Keratinocyte (primary cell): ENCODE measurements around the gene MARCHF2. TPM values are rescaled to one million over a fixed set of nuclear protein-coding genes. Genes with fewer than 3 reads are reported as not detected.

ENCODE experiments used
- DNase-seq: peaks from one replicate; pipeline ENCODE4 v3.0.0-alpha.2; 2011; ENCODE audit warnings: low read depth, missing footprints, low spot score
- FAIRE-seq: peaks from 2 replicates; lab custom pipeline; 2011; peaks lifted over from hg19 to GRCh38; lab: Jason Lieb, UNC
- H2AFZ ChIP-seq: 2 replicates; pipeline ENCODE4 v1.6.0; 2012; ENCODE audit warnings: low read length, control low read depth, inconsistent platforms; ENCODE audit not compliant: control insufficient read depth
- H3K27ac ChIP-seq: 2 replicates; pipeline ENCODE4 v1.5.1; 2011; ENCODE audit warnings: low read length; ENCODE audit not compliant: control insufficient read depth, insufficient read depth
- H3K27me3 ChIP-seq: 3 replicates; pipeline ENCODE4 v1.6.0; 2011; ENCODE audit warnings: low read length; ENCODE audit not compliant: control insufficient read depth, insufficient read depth; ENCODE audit errors: extremely low read depth
- H3K36me3 ChIP-seq, 2 experiments: 2 replicates in 1 of 2; 3 replicates in 1 of 2; pipeline ENCODE4 v1.5.1; 2011; ENCODE audit warnings: low read length in 2 of 2, mild to moderate bottlenecking in 1 of 2; ENCODE audit not compliant: control insufficient read depth in 2 of 2, insufficient read depth in 2 of 2; ENCODE audit errors: extremely low read depth in 1 of 2
- H3K4me1 ChIP-seq: 3 replicates; pipeline ENCODE4 v1.5.1; 2011; ENCODE audit warnings: low read length; ENCODE audit not compliant: control insufficient read depth, insufficient read depth; ENCODE audit errors: extremely low read depth
- H3K4me2 ChIP-seq: 3 replicates; pipeline ENCODE4 v1.6.0; 2011; ENCODE audit warnings: low read depth, low read length; ENCODE audit not compliant: control insufficient read depth, insufficient read depth; ENCODE audit errors: extremely low read depth
- H3K4me3 ChIP-seq, 3 experiments: fragments of 200-600 bp in 1 of 3; sonication (generic) in 1 of 3; 2 replicates in 2 of 3; 3 replicates in 1 of 3; pipeline ENCODE4 v1.5.1; 2011 to 2016; ENCODE audit warnings: low read length in 3 of 3, mild to moderate bottlenecking in 3 of 3, control low read depth in 2 of 3, inconsistent platforms in 1 of 3, low read depth in 1 of 3, mixed read lengths in 1 of 3, mixed run types in 1 of 3, moderate library complexity in 1 of 3; ENCODE audit not compliant: control insufficient read depth in 2 of 3, insufficient read depth in 2 of 3; ENCODE audit errors: extremely low read depth in 1 of 3
- H3K79me2 ChIP-seq: 2 replicates; pipeline ENCODE4 v1.6.0; 2012; ENCODE audit warnings: low read length; ENCODE audit not compliant: control insufficient read depth, insufficient read depth
- H3K9ac ChIP-seq: 3 replicates; pipeline ENCODE4 v1.6.0; 2011; ENCODE audit warnings: low read length; ENCODE audit not compliant: control insufficient read depth, insufficient read depth; ENCODE audit errors: extremely low read depth
- H3K9me1 ChIP-seq: 3 replicates; pipeline ENCODE4 v1.6.0; 2011; ENCODE audit warnings: low read length; ENCODE audit not compliant: control insufficient read depth, insufficient read depth; ENCODE audit errors: extremely low read depth
- H3K9me3 ChIP-seq: 2 replicates; pipeline ENCODE4 v1.5.1; 2012; ENCODE audit warnings: low read depth, low read length; ENCODE audit not compliant: control insufficient read depth
- H4K20me1 ChIP-seq: 3 replicates; pipeline ENCODE4 v1.6.0; 2011; ENCODE audit warnings: low read length; ENCODE audit not compliant: control insufficient read depth, insufficient read depth; ENCODE audit errors: extremely low read depth
- EZH2 ChIP-seq: IDR thresholded peaks from one replicate; pipeline ENCODE4 v1.6.1; 2012; ENCODE audit warnings: inconsistent platforms, mild to moderate bottlenecking, low read length, moderate library complexity
- dilution Hi-C: fragments of 300-500 bp; cut with MboI; formaldehyde crosslinking; loops from one replicate; pipeline ENCODE4 v1.7.0; 2020; ENCODE audit warnings: low sequenced_read_pairs; ENCODE audit not compliant: extremely low pct_ligation_motif_present
- polyA plus RNA-seq, 5 experiments: library from polyadenylated mRNA; depleted of rRNA in 3 of 5; stranded (reverse) in 3 of 5; stranded (forward) in 1 of 5; unstranded in 1 of 5; fragments of >200 nt; gene quantifications; 1 replicate in 1 of 5; 2 replicates in 3 of 5; 3 replicates in 1 of 5; pipeline versions ENCODE4 v1.2.1 to v1.2.3, GENCODE V29; 2011 to 2012; ENCODE audit warnings: missing spikeins in 2 of 5, low read depth in 1 of 5, low replicate concordance in 1 of 5
- TF ChIP-seq, protein P1 (sequence below), 3 experiments: IDR thresholded peaks in 1 of 3; conservative IDR thresholded peaks in 1 of 3; optimal IDR thresholded peaks in 1 of 3; 2 replicates in 2 of 3; 3 replicates in 1 of 3; pipeline versions ENCODE3 to v1.5.1; 2011; ENCODE audit warnings: low read length in 3 of 3, mild to moderate bottlenecking in 3 of 3, moderate library complexity in 2 of 3, control low read depth in 1 of 3, inconsistent platforms in 1 of 3; ENCODE audit not compliant: insufficient read depth in 2 of 3; ENCODE audit errors: extremely low read depth in 1 of 3

The MARCHF2 gene
- polyA plus RNA-seq, 1 donor (not counting 4 experiments of a cell fraction or from before 2014, with no cell fraction given) = 13.7 TPM

DNA sequence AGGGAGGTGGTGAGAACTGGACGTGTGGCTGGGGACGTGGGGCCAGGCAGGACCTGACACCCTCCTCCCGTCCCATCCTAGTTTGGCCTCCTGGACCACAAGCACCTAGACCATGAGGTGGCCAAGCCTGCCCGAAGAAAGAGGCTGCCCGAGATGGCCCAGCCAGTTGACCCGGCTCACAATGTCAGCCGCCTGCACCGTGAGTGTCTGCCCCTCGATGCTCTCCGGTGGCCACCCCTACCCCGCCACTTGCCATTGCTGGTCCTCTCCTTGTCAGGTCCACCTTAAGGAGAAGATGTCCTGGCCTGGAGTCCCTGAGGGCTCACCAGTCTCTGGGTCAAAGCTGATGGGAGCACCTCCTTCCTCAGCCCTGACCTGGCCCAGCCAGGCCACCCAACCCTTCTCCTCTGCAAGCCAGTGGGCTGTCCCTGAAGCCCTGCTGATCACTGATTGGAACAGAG lies 47.0 kb upstream of the MARCHF2 start:
- Histone ChIP-seq H3K4me2 (no peak overlapping the region), H3K36me3 (peaks cover 9 to 17% of the 10 kb centered on the region in 2 experiments), H3K79me2 (no peaks in the 10 kb centered on the region), H3K9ac (no peak overlapping the region), H3K4me1 (peaks cover 41% of the 10 kb centered on the region), H4K20me1 (peaks cover 5% of the 10 kb centered on the region), H3K27ac (no peak overlapping the region), H2AFZ (no peak overlapping the region), H3K9me3 (no peaks in the 10 kb centered on the region), H3K27me3 (no peaks in the 10 kb centered on the region), H3K4me3 (peak overlapping the region in 1 of 3 experiments; percentile 70), H3K9me1 (no peaks in the 10 kb centered on the region)
- DNase-seq (no peak), FAIRE-seq (no peak)
- TF ChIP-seq EZH2 = no peak
- TF ChIP-seq, protein P1, sequence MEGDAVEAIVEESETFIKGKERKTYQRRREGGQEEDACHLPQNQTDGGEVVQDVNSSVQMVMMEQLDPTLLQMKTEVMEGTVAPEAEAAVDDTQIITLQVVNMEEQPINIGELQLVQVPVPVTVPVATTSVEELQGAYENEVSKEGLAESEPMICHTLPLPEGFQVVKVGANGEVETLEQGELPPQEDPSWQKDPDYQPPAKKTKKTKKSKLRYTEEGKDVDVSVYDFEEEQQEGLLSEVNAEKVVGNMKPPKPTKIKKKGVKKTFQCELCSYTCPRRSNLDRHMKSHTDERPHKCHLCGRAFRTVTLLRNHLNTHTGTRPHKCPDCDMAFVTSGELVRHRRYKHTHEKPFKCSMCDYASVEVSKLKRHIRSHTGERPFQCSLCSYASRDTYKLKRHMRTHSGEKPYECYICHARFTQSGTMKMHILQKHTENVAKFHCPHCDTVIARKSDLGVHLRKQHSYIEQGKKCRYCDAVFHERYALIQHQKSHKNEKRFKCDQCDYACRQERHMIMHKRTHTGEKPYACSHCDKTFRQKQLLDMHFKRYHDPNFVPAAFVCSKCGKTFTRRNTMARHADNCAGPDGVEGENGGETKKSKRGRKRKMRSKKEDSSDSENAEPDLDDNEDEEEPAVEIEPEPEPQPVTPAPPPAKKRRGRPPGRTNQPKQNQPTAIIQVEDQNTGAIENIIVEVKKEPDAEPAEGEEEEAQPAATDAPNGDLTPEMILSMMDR (optimal IDR thresholded peaks at IDR 0.05 in 1 of 3, IDR thresholded peaks at IDR 0.05 in 1 of 3, conservative IDR thresholded peaks at IDR 0.05 in 1 of 3; ENCODE audit: extremely low read depth in 1 of 3, insufficient read depth in 2 of 3, low read length in 3 of 3) = no peak
- dilution Hi-C loops = no loop called here

GRCh38 chr19:8366961-8367326 lies 46.2 kb upstream of the MARCHF2 start:
- H3K9me3 ChIP-seq = no peaks in the 10 kb centered on the region
- no peak overlapping the region for H3K9ac ChIP-seq
- peaks cover 9 to 19% of the 10 kb centered on the region in 2 experiments for H3K36me3 ChIP-seq
- no peak overlapping the region for H3K27ac ChIP-seq
- FAIRE-seq (no peak), DNase-seq (no peak)
- H3K9me1 ChIP-seq = no peaks in the 10 kb centered on the region
- H2AFZ ChIP-seq = no peak overlapping the region
- H3K4me1 ChIP-seq = peaks cover 36% of the 10 kb centered on the region
- peaks cover 5% of the 10 kb centered on the region for H4K20me1 ChIP-seq
- H3K4me2 ChIP-seq = peak overlapping the region; percentile 61
- no peak for TF ChIP-seq EZH2
- TF ChIP-seq, protein P1 (optimal IDR thresholded peaks at IDR 0.05 in 1 of 3, IDR thresholded peaks at IDR 0.05 in 1 of 3, conservative IDR thresholded peaks at IDR 0.05 in 1 of 3; ENCODE audit: extremely low read depth in 1 of 3, insufficient read depth in 2 of 3, low read length in 3 of 3) = no peak
- dilution Hi-C loops = no loop called here
- no peak overlapping the region for H3K4me3 ChIP-seq
- H3K27me3 ChIP-seq = no peaks in the 10 kb centered on the region
- no peaks in the 10 kb centered on the region for H3K79me2 ChIP-seq
